Fibroblast of gingiva (primary cell): ENCODE measurements around the gene SLC10A2.
"Not testable (repeated sequence)": the region's sequence is repeated elsewhere in the genome, so short reads cannot be mapped to it uniquely, and the experiment has no call there.

Experiments
- DNase-seq: peaks from one replicate; pipeline ENCODE4 v3.0.0-alpha.2; 2011; ENCODE audit warnings: low read depth

SLC10A2 gene

GRCh38 chr13:103066079-103066780 lies at the start of gene SLC10A2:
Gene SLC10A2, minus strand, starts transcription at chr13:103066417. Its CDS starts 168 bp downstream, at chr13:103066249.
- DNase-seq: no peak

GRCh38 chr13:103107580-103107979 lies 41.4 kb upstream of the SLC10A2 start:
- no peak for DNase-seq

- DNase-seq: no peak
Measured at GRCh38 chr13:103104340-103104739, 38.1 kb upstream of the SLC10A2 start.

- DNase-seq: peak; percentile 24
Measured at GRCh38 chr13:103103456-103103855, 37.2 kb upstream of the SLC10A2 start.

- DNase-seq: no peak
Measured at GRCh38 chr13:103102482-103102881, 36.3 kb upstream of the SLC10A2 start.

GRCh38 chr13:103101901-103102300 lies 35.7 kb upstream of the SLC10A2 start:
- no peak for DNase-seq

GRCh38 chr13:103101500-103101899 lies 35.3 kb upstream of the SLC10A2 start:
- DNase-seq: no peak

GRCh38 chr13:103100830-103101229 lies 34.6 kb upstream of the SLC10A2 start:
- no peak for DNase-seq

- DNase-seq: no peak
Measured at GRCh38 chr13:103099722-103100293, 33.6 kb upstream of the SLC10A2 start.

GRCh38 chr13:103098535-103098934 lies 32.3 kb upstream of the SLC10A2 start:
- DNase-seq: no peak

- no peak for DNase-seq
Measured at GRCh38 chr13:103097366-103097928, 31.2 kb upstream of the SLC10A2 start.

- not testable (repeated sequence) for DNase-seq
Measured at GRCh38 chr13:103093649-103094048, 27.4 kb upstream of the SLC10A2 start.

GRCh38 chr13:103087275-103087674 lies 21.1 kb upstream of the SLC10A2 start:
- DNase-seq: no peak

GRCh38 chr13:103081435-103081834 lies 15.2 kb upstream of the SLC10A2 start:
- no peak for DNase-seq

GRCh38 chr13:103078158-103078557 lies 11.9 kb upstream of the SLC10A2 start:
- DNase-seq: no peak

- DNase-seq: no peak
Measured at GRCh38 chr13:103068836-103069235, 2.6 kb upstream of the SLC10A2 start.

- no peak for DNase-seq
Measured at GRCh38 chr13:103067751-103068555, 1.7 kb upstream of the SLC10A2 start.

- DNase-seq: no peak
Measured at GRCh38 chr13:103066781-103067345, 646 bp upstream of the SLC10A2 start.

GRCh38 chr13:103063376-103063775 lies 2.8 kb downstream of the SLC10A2 start:
- no peak for DNase-seq

GRCh38 chr13:103062079-103062478 lies 4.1 kb downstream of the SLC10A2 start:
- no peak for DNase-seq

- no peak for DNase-seq
Measured at GRCh38 chr13:103056008-103056407, 10.2 kb downstream of the SLC10A2 start.

- no peak for DNase-seq
Measured at GRCh38 chr13:103055166-103055565, 11.1 kb downstream of the SLC10A2 start.
